Measurements from ENCODE around the gene CBR1. TPM values are rescaled to one million over a fixed set of nuclear protein-coding genes. Genes with fewer than 3 reads are reported as not detected.

The CBR1 gene
- total and polyA plus RNA-seq, 2 of the 8 experiments (the other 6 are each of a cell fraction or from before 2014, with no cell fraction given), result 1.8 to 207 TPM

DNA sequence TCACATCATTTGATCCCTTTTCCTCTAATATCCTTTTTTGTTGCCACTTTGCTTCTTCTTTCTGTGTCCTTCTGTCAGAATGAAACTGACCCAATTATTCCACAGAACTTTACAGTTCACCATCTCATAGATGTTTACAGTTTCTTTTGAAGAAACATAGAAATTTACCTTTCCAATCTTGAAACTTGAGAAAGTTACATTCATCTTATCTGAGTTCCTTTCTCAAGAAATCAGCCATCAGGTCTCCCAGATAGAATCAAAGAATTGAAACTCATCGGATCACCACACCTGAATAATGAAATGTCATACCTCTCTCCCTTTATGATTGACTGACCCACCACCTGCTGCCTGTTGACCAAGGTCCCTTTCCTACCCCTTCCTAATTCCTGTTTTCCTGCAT, 23.7 kb downstream of the CBR1 start (continued):
- TF ChIP-seq RBBP5 (IDR thresholded peaks at IDR 0.05; ENCODE audit: borderline replicate concordance, low read depth, low read length) (no peak), BRCA1 (IDR thresholded peaks at IDR 0.05; ENCODE audit: low read depth, low read length) (no peak), CEBPB (IDR thresholded peaks at IDR 0.05; ENCODE audit: low read depth, low read length) (no peak), TBP (IDR thresholded peaks at IDR 0.05; ENCODE audit: low read depth, low read length) (no peak), MAFK (IDR thresholded peaks at IDR 0.05; ENCODE audit: low read depth, low read length) (no peak), KDM4A (IDR thresholded peaks at IDR 0.05; ENCODE audit: low read depth, low read length, severe bottlenecking) (no peak), POU5F1 (IDR thresholded peaks at IDR 0.05; ENCODE audit: low read depth, low read length) (no peak)

Data from H1 (cell line).